Stimulated activated CD4-positive, alpha-beta T cell treated with anti-CD3 and anti-CD28 coated beads, Interleukin-15, amount 100 ng/mL, for 24 hours (primary cell): ENCODE measurements around the gene TNFRSF18.
"Not testable (repeated sequence)": the region's sequence is repeated elsewhere in the genome, so short reads cannot be mapped to it uniquely, and the experiment has no call there.

Experiments
- DNase-seq: peaks from one replicate; pipeline ENCODE4 v3.0.0-alpha.2; 2020

The TNFRSF18 gene

DNA sequence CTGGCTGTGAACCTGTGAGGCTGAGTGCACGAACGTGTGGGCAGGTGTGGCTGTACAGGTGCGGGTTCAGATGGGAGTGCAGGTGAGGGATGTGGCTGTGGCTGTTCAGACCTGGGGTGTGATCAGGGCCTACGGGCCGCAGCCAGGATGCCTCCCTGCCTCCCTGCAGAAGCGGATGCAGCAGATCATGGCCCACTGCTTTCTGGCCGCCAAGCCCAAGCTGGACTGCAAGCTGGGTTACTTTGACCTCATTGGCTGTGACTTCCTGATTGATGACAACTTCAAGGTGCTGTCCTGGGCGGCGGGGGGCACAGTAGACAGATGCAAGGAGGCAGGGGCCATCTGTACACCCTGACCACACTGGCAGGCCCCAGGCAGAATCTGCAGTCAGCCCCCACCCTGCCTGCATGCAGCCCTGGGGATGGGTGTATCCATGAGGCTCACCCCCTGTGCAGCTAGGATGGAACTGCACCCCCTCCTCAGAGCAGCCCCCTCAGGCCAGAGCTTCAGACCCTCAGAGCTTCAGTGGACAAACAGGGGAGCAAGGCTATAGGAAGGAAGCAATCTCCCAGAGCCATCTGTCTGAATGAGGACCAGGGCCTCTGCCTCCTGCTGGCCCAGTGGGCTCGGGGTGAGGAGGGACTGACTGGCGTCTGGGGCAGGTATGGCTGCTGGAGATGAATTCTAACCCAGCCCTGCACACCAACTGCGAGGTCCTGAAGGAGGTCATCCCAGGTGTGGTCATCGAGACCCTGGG lies 9.8 kb downstream of the TNFRSF18 start:
- no peak for DNase-seq

DNA sequence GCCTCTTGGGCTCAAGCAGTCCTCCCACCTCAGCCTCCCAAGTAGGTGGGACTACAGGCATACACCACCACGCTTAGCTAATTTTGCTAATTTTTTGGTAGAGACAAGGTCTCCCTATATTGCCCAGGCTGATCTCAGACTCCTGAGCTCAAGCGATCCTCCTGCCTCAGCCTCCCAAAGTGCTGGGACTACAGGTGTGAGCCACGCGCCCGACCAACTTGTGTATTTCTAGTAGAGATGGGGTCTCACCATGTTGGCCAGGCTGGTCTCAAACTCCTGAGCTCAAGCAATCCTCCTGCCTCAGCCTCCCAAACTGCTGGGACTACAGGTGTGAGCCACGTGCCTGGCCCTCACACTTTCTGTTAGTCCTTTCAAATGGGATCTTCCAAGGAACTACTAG lies 10.7 kb downstream of the TNFRSF18 start:
- DNase-seq, result not testable (repeated sequence)

DNA sequence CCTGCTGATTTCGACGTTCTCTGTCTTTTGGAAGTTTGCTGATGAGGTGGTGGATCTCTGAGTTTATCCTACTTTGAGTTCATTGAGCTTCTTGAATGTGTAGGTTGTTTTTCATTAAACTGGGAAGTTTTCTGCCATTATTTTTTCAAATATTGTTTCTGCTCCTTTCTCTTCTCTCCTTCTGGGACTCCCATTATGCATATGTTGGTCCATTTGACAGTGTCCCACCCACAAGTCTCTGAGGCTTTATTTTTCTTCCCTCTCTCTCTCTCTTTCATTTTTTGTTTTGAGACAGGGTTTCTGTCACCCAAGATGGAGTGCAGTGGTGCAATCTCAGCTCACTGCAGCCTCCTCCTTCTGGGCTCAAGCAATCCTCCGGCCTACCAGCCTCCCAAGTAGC lies 11.7 kb downstream of the TNFRSF18 start:
- DNase-seq, result no peak

DNA sequence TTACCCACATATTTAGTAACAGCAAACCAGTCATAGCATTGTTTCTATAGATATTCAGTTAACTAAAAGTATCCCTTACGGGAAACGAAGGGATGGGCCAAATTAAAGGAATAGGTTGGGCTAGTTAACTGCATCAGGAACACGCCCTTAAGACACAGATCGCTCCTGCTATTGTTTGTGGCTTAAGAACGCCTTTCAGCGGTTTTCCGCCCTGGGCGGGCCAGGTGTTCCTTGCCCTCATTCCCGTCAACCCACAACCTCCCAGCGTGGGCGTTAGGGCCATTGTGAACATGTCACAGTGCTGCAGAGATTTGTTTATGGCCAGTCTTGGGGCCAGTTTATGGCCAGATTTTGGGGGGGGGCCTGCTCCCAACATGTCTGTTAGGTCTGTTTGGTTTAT lies 14.7 kb downstream of the TNFRSF18 start:
- no peak for DNase-seq

DNA sequence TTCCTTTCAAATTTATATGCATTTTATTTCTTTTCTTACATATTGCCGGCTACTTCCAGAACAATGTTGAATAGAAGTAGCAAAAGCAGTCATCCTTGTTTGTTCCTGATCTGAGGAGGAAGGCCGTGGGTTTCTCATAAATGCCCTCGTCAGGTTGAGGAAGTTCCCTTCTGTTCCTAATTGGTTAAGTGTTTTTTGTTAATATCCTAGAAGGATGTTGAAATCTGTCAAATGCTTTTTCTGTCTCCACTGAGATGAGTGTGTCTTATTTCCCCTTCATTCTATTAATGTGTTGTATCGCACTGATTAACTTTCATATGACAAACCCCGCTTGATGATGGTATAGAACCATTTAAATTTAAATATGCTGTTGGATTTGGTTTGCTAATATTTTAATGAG lies 17.3 kb downstream of the TNFRSF18 start:
- DNase-seq, result no peak

DNA sequence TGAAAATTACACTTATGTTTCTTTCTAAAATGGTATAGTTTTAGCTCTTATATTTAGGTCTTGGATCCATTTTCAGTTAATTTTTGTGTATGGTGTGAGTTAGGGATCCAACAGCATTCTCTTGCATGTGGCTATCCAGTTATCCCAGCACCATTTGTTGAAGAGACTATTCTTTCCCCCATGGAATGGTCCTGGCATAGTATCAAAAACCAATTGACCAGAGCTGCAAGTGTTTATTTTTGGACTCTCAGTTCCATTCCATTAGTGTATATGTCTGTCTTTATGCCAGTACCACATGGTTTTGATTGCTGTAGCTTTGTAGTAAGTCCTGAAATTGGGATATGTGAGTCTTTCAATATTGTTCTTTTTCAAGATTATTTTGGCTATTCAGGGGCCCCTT lies 18.5 kb downstream of the TNFRSF18 start:
- DNase-seq, result no peak

DNA sequence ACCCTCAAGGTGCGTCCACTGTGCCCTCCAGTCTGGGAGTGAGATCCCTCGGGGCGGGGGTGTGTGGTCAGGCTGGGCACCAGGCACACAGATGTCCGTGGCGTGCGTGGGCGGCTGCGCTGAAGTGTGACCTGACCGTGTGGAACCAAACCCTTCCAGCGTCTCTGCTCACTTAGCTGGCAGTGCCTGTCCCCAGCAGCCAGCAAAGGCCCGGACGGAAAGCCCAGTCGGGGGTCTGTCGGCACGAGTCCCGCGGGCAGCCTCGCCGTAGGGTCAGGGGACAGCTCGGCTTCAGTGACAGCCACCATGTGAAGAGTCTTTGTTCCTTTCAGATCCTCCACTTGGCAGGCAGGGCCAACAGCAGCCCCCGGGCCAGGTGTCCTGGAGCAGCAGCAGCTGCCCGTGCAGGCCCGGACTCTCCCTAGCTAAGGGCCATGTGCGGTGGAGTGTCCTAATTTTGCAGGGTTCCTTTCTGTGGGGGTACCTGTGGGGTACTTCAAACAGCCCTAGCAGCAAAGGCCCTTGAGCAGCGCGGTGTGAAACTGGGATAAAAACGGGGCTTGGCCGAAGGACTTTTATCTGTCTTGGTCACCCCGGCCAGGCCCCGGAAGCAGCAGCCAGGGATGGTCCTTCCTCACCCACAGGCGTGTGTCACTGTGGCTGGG lies 21.2 kb downstream of the TNFRSF18 start:
- no peak for DNase-seq

DNA sequence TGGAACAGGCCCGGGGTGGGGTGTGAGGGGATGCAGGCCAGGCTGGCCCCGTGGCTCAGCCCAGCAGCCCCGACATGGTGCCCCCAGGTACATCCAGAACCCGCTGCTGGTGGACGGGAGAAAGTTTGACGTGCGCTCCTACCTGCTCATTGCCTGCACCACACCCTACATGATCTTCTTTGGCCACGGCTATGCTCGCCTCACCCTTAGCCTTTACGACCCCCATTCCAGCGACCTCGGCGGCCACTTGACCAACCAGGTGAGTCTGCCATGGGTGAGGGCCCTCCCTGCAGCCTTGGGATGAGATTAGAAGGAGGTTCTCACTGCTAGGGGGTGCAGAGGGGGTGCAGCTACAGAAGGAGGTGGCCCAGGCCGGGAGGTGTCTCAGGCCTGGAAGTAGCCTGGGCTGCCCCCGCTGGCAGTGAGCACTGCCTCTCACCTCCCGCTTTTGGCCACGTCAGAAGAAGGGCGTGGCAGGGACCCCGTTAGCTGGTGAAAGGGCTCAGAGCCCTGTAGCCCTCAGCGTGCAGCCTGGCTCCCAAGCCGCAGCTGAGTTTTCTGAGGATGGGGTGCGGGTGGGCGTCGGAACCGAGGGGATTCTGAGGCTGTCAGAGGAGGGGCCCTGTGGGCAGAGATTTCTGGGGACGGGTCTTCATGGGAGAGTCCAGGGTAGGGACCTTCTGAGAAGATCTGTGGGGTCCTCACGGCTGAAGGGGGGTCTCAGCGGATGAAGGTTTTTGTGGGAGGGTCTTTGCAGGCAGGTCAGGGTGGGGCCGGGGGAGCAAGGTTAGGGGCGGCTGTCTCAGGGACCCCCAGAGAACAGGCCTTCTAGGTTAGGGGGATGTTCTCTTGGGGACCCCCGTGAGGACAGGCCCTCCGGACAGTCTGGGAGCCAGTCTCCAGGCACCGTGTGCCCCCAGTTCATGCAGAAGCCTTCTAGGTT lies 22.3 kb downstream of the TNFRSF18 start:
- peak; percentile 3 for DNase-seq

DNA sequence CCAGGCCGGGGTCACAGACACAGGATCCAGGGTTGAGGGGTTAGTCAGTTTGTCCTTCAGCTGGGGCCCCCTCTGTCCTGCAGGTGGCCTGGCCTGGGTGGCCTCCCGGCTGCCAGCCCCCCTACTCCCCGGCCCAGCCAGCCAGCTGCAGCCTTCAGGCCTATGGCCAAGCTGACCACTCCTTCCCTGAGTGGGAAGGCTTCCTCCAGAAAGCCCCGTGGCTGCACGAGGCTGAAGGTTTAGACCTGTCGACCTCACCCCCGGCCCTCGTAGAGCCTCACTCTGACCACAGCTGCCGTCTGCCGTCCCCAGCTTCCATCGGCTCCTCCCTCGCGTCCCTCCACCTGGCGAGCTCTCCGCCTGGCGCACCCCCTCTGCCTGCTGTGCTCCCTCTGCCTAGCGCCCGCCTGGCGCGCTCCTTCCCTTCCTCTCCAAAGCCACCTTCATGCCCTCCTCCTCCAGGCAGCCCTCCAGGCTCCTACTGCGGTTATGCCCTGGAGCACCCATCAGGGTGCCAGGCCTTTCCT lies 23.1 kb downstream of the TNFRSF18 start:
- no peak for DNase-seq

DNA sequence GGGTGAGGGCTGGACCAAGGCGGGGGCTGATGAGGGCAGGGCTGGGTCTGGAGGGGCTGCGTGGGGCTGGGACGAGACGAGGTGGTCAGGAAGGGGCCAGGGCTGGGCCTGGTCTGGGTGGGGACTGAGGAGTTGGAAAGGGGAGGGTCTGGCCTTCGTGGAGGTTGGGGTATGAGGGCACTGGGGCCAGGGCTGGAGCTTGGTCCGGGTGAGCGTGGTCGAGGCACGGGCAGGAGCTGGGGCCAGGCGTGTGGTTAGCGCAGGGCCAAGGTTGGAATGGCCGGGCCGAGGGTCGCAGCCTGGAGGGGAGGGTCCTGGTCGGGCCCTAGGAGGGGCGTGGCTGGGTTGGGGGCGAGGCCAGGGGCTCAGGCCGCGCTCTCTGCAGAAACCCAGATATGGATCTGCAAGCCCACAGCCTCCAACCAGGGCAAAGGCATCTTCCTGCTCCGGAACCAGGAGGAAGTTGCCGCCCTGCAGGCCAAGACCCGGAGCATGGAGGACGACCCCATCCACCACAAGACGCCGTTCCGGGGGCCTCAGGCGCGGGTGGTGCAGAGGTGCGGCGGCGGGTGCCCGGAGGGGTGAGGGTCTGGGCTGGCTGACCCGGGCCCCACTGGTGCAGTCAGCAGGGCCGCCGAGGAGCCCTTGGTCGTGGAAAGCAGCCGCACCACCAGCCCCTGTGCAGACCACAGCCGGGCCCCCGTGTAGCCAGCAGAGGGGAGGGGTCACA lies 23.7 kb downstream of the TNFRSF18 start:
- DNase-seq, result no peak

DNA sequence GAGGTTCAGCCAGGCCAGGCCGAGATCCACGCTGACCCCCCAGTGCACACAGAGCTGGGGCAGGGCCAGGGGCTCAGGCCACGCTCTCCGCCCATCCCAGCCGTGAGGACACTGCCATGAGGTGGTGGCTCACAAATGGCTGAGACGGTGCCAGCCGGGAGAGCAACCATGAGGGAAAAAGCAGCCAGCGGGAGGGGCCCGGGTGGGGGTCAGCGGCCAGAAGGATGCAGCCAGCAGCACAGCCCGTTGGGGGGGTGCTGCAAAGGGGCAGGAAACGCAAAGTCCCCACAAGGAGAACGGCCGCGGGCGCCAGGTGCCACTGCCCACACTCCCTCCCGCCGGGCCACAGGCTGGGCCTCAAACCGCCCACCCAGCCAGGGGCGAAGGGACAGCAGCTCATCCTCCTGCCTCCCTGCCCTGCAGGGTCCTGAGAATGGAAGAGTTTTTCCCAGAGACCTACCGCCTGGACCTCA lies 24.4 kb downstream of the TNFRSF18 start:
- no peak for DNase-seq

DNA sequence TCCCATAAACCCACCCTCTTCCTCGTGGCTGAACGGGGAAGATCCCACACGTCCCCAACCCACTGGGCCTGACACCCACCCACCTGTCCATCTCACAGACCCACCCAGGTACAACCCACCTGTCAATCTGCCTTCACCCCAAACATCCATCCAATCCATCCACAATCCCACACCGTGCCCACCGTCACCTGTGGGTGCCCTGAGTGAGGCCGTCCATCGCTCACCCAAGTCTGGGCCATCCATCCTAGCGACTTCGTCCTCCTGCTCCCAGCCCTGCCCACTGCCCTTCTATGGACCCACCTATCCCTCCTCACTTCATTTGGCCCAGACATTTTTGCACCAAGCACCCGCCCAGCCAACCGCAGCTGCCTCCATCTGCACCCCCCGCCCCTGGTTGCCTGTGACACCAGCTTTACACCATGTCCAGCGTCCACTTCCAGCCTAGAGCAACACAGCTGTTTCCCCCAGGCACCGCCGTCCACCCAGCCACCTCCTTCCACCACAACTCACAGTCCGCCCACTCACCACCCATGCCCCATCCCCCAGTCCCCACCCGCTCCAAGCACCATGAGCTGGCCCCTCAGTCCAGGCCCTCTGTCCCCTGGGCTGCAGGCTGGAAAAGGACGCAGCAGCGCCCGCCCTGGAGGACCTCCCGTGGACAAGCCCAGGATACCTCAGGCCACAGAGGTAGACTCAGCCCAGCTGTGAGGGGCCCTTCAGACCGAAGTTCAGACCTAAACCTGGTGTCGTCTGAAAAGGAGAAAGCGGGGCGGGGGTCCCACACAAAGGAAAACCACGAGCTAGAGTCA lies 25.1 kb downstream of the TNFRSF18 start:
- DNase-seq, result no peak

DNA sequence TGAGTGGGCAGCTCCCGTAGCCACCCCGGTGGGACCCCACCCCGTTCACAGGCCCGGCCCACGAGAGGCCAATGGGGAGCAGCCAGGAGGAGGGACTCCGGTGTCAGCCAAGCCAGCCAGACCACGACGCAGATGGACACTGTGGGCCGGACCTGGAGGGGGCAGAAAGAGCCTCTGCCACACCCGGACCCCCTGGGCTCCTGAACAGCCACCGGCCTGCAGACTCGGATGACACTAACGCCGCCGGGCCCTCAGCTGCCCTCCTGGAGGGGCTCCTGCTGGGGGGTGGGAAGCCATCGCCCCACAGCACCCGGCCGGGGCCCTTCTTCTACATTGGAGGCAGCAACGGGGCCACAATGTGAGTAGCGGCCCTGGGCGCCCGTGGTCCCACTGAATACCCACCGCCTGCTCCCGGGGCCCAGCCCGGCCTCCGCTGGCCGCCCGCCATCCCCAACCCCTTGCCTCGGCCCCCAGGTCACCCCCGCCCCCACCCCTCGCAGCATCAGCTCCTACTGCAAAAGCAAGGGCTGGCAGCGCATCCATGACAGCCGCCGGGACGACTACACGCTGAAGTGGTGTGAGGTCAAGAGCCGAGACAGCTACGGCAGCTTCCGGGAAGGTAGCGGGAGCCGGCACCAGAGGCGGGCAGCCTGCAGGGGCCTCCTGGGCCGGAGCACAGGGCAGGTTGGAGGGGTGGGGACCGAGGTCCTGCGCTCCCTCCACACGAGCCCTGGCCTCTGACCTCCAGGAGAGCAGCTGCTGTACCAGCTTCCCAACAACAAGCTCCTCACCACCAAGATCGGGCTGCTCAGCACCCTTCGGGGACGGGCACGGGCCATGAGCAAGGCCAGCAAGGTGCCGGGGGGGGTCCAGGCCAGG lies 26.2 kb downstream of the TNFRSF18 start:
- no peak for DNase-seq

DNA sequence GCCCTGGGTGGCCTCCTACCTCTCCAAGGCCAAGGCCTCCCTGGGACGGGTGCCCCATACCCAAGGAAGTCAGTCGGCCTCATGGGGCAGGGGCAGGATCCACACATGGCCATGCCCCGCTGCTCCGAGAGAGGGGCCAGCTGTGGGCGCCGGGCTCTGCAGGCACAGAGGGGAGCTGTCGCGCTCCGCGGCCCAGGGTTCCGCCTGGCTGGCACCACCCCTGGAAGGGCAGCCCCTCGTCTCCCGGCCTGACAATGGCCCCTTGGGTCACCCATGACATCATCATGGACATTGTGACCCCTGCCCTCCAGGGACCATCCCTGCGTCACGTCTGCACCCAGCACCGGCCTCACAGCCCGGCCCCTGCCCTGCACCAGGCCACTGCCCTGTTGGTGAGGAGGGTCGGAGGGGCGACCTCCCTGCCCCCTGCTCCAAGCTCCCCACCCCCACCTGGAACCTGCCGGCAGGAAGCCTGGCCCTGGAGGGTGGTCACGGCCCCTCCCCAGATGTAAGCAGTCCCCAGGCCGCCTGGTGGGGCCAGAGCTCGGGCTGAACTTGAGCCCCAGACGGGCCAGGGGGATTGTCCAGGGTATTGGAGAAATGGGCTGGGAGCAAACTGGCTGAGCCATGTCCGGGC lies 26.9 kb downstream of the TNFRSF18 start:
- peak; percentile 1 for DNase-seq

DNA sequence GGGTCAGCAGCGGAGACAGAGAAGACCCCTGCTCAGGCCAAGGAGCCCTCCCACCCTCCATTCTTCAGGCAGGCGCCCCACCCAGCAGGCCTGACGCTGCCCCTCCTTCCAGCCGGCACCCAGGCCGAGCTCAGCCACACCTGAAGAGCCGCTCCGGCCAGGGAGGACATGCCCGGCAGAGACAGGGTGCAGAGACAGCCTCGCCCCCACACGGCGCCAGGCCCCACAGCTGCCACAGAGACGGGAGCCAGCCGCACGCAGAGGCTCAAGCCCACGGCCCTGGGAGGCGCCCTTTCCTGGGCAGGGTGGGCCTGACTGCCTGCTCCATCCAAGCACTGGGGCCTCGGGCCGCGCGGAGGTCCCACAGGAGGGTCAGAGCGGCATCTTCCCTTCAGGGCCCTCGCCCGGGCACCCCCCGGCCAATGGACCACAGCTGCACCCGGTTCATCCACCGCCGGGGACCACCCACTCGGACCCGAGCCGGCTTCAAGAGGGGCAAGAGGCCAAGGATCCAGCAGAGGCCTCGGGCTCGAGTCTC lies 27.5 kb downstream of the TNFRSF18 start:
- peak; percentile 0 for DNase-seq

DNA sequence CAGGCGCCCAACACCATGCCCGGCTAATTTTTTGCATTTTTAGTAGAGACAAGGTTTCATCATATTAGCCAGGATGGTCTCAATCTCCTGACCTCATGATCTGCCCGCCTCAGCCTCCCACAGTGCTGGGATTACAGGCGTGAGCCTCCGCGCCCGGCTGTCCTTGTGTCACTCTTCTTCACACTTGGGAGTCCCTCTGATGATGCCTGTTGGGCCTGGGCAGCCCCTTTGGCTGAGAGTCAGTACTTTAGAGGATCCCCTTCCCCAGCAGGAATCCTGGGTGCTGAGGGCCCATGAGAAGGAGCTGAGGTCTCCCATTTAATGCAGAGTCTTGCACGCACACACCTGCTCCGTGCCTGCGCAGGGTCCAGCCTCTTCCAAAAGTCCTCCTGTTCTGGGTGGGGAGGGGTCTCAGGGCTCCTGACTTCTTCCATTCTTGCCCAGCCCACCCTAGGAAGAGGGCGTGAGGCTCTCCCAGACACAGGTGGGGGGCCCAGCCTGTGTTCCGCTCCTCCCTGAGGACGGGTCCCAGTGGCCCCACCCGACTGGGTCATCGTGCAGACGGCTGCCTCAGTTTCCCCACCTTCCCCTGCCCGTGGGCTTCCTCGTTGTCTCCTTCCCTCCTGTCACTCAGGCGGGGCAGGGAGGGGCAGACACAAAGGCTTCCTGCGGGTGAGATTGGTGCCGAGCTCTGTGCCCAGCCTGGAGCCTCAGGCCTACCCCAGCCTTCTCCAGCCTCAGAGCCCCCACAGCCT lies 28.8 kb downstream of the TNFRSF18 start:
- DNase-seq, result no peak

DNA sequence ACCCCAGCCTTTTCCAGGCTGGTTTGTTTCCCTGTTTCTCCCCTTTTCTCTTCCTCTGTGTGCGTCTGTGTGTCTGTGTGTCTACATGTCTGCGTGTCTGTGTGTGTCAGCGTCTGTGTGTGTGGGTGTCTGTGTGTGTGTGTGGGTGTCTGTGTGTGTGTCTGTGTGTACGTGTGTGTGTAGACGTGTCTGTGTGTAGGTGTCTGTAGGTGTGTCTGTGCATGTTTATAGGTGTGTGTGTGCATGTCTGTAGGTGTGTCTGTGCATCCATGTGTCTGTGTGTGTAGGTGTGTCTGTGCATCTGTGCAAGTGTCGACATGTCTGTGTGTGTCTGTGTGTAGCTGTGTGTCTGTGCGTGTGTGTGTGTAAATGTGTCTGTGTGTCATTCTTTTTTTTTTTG lies 29.5 kb downstream of the TNFRSF18 start:
- DNase-seq, result no peak

DNA sequence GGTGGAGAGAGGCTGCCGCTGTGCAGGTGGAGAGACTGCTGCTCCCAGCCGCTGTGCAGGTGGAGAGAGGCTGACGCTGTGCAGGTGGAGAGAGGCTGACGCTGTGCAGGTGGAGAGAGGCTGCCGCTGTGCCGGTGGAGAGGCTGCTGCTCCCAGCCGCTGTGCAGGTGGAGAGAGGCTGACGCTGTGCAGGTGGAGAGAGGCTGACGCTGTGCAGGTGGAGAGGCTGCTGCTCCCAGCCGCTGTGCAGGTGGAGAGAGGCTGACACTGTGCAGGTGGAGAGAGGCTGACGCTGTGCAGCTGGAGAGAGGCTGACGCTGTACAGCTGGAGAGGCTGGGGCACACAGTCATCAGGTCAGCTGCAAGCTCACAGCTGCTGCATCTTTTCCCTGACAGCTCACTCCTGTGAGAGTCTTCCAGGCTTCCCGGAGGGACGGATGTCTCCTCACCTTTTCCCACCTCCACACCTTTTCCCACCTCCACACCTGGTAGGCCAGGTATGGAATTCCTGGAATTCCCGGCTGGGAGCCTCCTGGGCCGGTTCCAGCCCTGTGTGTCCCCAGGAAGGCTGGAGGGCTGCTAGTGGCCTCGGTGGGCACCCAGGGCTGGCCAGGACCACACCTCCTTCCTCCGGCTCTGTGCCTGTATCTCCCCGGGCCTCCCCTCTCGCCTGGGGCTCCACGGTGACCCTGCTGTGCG lies 30.2 kb downstream of the TNFRSF18 start:
- DNase-seq, result not testable (repeated sequence)
